Stimulated activated CD8-positive, alpha-beta memory T cell treated with anti-CD3 and anti-CD28 coated beads, Interleukin-15, amount 100 ng/mL, for 4 hours (primary cell): ENCODE measurements around the gene AZI2.

Source experiments
- DNase-seq, 2 donors: peaks; one replicate each; pipeline ENCODE4 v3.0.0-alpha.2; 2020; ENCODE audit warnings: low read depth in 2 of 2

Gene AZI2

GRCh38 chr3:28348629-28349468 lies at the start of gene AZI2, which contains the start of gene ZCWPW2:
AZI2 (minus strand) TSS chr3:28348824; CDS start chr3:28340617, 8,207 bp downstream.
ZCWPW2 (plus strand) TSS chr3:28348721; CDS start chr3:28413069, 64,348 bp downstream.
- peak; percentile 80 to 83 for DNase-seq

GRCh38 chr3:28388978-28389377 lies 40.4 kb upstream of the AZI2 start:
- DNase-seq = no peak

- no peak for DNase-seq
Measured at GRCh38 chr3:28386049-28386448, 37.4 kb upstream of the AZI2 start.

GRCh38 chr3:28376424-28376823 lies 27.8 kb upstream of the AZI2 start:
- no peak for DNase-seq

GRCh38 chr3:28349469-28350000 lies 911 bp upstream of the AZI2 start:
- DNase-seq = no peak

- DNase-seq = no peak
Measured at GRCh38 chr3:28348265-28348628, 377 bp downstream of the AZI2 start.

GRCh38 chr3:28347374-28348264 lies 1.0 kb downstream of the AZI2 start:
- no peak for DNase-seq

GRCh38 chr3:28345690-28346089 lies 2.9 kb downstream of the AZI2 start:
- no peak for DNase-seq

GRCh38 chr3:28343144-28343543 lies 5.5 kb downstream of the AZI2 start:
- no peak for DNase-seq

GRCh38 chr3:28337230-28337629 lies 11.4 kb downstream of the AZI2 start:
- no peak for DNase-seq

- DNase-seq = no peak
Measured at GRCh38 chr3:28335246-28335645, 13.4 kb downstream of the AZI2 start.

GRCh38 chr3:28334552-28334951 lies 14.1 kb downstream of the AZI2 start:
- no peak for DNase-seq

- DNase-seq = no peak
Measured at GRCh38 chr3:28328188-28329151, 20.2 kb downstream of the AZI2 start.

GRCh38 chr3:28326458-28326926 lies 22.1 kb downstream of the AZI2 start:
- DNase-seq = peak in 1 of 2 donors; percentile 10

GRCh38 chr3:28322464-28322863 lies 26.2 kb downstream of the AZI2 start:
- no peak for DNase-seq

GRCh38 chr3:28320981-28321380 lies 27.6 kb downstream of the AZI2 start:
- DNase-seq = no peak

- no peak for DNase-seq
Measured at GRCh38 chr3:28317438-28318022, 31.1 kb downstream of the AZI2 start.

GRCh38 chr3:28316226-28316625 lies 32.4 kb downstream of the AZI2 start:
- no peak for DNase-seq

GRCh38 chr3:28315711-28316110 lies 32.9 kb downstream of the AZI2 start:
- DNase-seq = no peak

- DNase-seq = no peak
Measured at GRCh38 chr3:28308196-28308595, 40.4 kb downstream of the AZI2 start.

GRCh38 chr3:28301688-28302087 lies 46.9 kb downstream of the AZI2 start:
- DNase-seq = no peak
